SH-SY5Y (cell line): ENCODE measurements around the gene TBCE.

Source experiments
- GATA2 ChIP-seq: IDR thresholded peaks from 2 replicates; pipeline ENCODE4 v1.6.1; 2011; ENCODE audit warnings: mild to moderate bottlenecking, low read depth, low read length
- GATA3 ChIP-seq: IDR thresholded peaks from 2 replicates; pipeline ENCODE4 v1.6.1; 2011; ENCODE audit warnings: low read depth, mild to moderate bottlenecking, low read length, moderate library complexity

GRCh38 chr1:235473806-235474205, 106.6 kb downstream of the TBCE start:
- TF ChIP-seq GATA2 (no peak), GATA3 (no peak)
